GM19372 (cell line): ENCODE measurements around the gene NUDT19.

Experiments
- ATAC-seq: cut with Tn5 transposase; IDR thresholded peaks from one replicate; pipeline ENCODE4 v1.9.1; 2021; ENCODE audit warnings: mild to moderate bottlenecking, low read depth, moderate library complexity; ENCODE audit not compliant: unreplicated experiment

NUDT19 gene

DNA sequence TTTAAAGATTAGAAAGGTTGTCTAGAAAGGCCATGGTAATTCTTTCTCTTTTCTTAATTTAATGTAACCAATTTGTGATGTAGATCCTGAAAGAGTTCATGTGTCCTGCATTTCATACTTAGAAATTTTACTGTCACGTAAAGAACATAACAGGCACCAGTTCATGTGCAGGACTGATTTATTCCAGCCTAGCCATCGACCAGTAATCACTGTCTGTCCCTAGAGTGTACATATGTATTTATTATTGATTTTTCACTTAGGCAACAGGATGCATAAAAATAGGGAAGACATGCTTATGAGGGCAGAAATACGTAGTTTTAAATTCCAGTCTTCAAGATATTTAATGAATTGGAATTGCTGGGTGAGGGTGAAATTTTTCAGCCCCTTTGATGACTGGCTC lies 65.6 kb downstream of the NUDT19 start:
- ATAC-seq, result no peak
